HG02970 (cell line): ENCODE results near the gene PLIN3.
"Not testable (repeated sequence)": the region's sequence is repeated elsewhere in the genome, so short reads cannot be mapped to it uniquely, and the experiment has no call there.

Experiments
- ATAC-seq: cut with Tn5 transposase; IDR thresholded peaks from one replicate; pipeline ENCODE4 v1.9.1; 2021; ENCODE audit warnings: mild to moderate bottlenecking, moderate library complexity, moderate number of reproducible peaks; ENCODE audit not compliant: unreplicated experiment, low FRiP score

The PLIN3 gene

DNA sequence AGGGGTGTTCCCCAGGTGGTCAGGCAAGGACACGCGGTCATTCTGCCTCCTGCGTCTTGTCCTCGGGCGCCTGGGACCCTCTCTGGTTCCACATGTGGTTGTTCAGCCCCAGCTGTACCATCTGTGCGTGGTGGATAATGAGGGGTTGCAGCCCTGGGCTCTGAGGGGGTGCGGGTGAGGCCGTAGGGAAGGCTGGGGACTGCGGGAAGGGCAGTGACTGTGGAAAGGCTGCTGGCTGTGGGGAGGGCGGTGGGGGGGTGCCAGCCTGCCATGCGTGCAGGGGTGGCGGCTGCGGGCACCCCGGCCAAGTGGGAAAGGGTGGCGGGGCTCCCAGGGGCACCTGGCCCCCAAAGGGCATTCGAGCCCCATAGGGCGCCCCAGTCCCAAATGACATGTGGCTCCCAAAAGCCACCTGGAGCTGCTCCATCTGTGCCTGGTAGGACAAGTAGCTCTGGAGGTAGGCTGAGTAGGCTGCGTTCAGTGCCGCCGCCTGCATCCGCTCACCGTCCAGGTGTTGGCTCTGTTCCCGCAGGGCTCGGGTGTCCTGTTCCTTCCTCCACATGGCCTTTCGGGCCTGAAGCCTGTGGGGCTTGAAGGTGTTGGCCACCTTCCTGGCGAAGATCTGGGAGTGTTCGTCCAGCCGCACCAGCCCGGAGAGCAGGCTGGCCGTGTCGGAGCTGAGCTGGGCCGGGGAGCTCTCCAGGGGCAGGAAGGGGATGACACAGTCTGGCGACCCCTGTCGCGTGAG is 51.1 kb downstream of the PLIN3 start:
- ATAC-seq, result no peak

DNA sequence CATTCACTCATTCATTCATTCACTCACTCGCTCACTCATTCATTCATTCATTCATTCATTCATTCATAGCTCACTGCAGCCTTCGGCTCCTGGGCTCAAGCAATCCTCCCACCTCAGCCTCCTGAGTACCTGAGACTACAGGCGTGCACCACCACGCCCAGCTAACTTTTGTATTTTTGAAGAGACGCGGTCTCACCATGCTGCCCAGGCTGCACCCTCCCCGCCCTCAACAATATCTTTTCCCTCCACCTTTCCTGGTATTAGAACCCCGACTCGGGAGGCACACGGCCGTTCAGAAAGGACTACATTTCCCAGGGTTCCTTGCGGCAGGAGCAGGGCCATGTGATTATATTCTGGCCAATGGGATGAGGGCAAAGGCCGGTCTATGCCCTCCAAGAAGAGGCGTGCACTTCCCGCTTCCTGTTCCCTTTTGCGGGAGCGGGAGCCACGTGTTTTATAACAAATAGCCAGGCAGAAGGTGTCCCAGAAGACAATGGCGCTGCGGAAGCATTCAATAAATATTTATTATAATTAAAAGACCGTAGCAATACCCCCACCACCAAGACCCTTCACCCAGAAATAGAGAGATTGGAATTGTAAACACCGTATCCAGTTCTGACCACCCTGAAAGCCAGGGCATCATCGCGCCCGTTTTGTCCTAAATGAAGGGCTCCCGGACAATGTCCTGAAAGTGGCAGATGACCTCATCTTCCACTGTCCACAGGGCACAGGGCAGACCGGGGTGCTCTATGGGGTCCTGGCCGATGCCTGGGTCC is 51.9 kb downstream of the PLIN3 start:
- ATAC-seq, result no peak

DNA sequence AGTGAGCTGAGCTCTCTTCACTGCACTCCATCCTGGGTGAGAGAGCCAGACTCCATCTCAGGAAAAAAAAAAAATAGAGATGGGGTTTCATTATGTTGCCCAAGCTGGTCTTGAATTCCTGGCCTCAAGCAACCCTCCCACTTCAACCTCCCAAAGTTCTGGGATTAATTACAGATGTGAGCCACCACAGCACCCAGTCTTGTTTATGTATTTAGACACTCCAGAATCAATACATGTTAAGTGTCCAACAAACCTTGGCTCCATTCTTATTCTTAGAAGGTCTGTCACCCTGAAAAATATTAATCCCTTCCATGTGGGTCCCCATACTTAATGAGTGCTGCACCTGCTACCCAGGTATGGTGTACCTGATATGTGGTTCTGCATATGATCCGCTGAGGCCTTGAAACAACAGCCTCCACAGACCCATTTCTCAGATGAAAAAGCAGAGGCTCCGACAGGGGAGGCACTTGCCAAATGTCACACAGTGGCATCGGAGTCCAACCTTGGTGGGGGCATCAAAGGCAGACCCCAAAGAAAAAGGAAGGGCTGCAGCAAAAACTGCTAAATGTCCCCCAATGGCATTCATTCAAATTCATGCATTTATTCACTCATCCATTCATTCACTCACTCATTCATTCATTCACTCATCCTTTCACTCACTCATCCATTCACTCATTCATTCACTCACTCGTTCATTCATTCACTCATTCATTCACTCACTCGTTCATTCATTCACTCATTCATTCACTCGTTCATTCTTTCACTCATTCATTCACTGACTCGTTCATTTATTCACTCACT is 52.6 kb downstream of the PLIN3 start:
- no peak for ATAC-seq

DNA sequence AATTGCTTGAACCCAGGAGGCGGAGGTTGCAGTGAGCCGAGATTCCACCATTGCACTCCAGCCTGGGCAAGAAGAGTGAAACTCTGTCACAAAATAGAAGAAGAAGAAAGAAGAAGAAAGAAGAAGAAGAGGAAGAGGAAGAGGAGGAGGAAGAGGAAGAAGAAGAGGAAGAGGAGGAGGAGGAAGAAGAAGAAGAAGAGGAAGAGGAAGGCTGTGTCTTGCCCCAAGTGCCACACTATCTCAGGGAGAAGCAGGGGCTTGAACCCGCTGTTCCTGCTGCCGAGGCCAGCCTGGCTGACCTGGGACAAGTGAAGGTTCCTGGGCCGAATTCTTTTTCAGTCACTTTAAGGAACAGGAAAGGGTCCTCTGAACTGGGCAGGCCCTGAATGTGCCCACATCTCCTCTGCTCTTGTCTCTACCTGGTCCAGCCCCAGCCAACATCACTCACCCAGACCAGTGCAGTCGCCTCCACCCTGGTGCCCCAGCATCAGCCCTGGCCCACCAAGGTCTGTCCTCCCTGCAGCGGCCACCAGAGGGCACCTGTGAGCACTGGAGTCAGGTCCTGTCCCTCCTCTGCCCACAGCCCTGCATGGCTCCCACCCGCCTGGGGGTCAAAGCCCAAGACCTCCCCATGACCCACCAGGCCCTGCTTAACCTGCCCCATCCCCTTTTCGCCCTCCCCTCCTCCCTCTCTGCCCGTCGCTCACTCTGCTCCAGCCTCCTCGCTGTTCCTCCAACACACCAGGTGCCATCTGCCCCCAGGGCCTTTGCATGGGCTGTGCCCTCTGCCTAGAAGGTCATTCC is 55.9 kb downstream of the PLIN3 start:
- ATAC-seq, result no peak

DNA sequence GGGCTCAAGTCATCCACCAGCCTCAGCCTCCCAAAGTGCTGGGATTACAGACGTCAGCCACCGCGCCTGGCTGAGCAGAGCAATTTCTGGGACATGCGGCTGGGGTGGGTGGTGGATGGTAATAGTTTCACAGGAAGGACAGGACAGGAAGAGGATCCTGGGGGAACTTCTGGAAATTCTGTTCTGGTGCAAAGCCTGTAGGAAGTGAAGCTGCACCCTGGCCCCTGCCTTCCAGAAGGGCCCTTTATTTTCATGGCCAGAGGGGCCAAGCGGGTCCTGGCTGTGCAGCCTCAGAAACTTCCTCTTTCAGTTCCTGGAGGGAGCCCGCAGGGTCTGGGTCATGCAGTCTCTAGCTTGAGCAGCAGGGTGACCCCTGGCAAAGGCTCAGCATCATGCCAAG is 60.3 kb downstream of the PLIN3 start:
- no peak for ATAC-seq

DNA sequence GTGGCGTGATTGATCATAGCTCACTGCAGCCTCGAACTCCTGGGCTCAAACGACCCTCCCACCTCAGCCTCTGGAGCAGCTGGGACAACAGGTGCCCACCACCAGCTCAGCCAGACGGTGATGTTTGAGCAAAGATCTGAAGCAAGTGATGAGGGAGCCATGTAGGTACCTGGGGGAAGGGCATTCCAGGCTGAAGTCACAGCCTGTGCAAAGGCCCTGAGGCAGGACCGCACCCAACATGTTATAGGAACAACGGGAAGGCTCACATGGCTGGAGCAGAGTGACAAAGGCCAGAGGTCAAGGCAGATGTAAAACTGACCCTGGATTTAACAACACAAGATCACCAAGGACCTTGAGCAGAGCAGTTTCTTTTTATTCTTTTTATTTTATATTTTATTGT is 61.1 kb downstream of the PLIN3 start:
- no peak for ATAC-seq

DNA sequence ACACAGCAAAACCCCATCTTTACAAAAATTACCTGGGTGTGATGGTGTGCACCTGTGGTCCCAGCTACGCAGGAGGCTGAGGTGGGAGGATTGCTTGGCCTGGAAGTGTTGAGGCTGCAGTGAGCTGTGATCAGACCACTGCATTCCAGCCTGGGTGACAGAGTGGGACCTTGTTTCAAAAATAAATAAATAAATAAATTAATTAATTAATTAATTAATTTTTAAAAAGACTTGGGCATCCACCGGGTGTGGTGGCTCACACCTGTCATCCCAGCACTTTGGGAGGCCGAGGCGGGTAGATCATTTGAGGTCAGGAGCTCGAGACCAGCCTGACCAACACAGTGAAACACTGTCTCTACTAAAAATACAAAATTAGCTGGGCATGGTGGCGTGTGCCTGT is 62.3 kb downstream of the PLIN3 start:
- ATAC-seq, result not testable (repeated sequence)

DNA sequence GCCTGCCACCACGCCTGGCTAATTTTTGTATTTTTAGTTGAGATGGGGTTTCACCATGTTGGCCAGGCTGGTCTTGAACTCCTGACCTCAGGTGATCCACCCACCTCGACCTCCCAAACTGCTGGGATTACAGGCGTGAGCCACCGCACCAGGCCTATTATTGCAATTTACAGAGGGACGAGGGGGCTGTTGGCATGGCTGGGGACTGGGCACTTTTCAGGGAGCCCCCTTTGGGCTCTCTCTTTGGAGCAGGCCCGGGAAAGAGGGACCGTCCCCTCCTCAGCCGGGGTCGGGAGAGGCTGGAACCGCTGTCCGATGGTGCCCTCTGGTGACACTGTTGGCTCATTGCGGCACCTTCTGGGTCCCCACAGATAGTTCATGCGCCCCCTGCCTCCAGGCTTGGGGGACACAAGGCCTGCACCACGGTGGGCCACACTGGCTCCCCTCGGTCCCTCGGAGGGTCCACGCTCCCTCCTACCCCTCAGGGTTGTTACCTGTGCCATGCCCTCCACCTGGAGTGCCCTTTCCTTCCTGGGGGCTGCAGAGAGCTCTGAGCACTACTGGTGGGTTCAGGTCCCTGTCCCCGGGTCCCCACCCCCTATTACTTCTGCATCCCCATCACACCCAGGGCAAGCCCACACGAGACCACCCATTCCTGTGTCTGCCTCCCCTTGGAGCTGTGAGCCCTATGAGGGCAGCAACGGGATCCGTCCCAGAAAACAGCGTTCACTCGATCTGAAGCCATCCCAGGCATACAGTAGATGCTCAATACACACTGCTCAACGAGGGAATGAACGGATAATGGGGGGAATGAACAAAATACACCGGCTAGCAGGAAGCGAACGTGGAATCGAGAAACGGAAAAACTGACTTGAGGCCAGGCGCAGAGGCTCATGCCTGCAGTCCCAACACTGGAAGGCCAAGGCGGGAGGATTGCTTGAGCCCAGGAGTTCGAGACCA is 63.5 kb downstream of the PLIN3 start:
- no peak for ATAC-seq

DNA sequence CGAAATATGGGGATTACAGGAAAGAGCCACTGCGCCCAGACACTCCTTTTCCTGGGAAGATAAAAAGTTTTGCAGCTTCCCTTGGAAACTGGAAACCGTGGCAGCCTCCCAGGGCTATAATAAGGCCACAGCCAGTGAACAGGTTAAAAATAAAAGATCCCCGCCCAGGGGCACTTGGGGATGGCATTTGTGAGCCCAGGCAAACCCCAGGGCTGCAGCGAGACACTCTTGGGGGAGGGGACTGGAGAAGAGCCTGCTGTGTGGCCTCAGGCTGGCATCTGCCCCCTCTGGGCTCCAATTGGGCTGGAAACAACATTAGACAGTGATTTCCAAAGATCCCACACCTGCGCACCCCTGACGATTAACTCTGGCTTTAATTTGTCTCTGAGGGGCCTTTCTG is 64.8 kb downstream of the PLIN3 start:
- no peak for ATAC-seq

DNA sequence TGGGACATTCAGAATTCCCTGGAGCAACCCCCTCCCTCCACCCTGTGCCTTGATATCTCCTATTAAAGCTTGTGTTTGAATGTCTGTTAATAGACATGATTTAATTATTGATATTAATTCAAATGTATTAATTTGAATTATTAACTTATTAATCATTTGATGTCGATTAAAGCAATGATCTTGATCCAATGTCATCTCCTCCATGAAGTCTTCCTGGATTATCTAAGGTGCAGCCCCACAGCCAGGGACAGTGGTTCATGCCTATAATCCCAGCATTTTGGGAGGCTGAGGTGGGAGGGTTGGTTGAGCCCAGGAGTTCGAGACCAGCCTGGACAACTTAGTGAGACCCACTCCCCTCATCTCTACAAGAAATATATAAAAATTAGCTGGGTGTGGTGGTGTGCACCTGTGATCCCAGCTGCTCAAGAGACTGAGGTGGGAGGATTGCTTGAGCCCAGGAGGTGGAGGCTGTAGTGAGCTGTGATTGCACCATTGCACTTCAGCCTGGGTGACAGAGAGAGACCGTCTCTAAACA is 66.3 kb downstream of the PLIN3 start:
- ATAC-seq, result no peak

DNA sequence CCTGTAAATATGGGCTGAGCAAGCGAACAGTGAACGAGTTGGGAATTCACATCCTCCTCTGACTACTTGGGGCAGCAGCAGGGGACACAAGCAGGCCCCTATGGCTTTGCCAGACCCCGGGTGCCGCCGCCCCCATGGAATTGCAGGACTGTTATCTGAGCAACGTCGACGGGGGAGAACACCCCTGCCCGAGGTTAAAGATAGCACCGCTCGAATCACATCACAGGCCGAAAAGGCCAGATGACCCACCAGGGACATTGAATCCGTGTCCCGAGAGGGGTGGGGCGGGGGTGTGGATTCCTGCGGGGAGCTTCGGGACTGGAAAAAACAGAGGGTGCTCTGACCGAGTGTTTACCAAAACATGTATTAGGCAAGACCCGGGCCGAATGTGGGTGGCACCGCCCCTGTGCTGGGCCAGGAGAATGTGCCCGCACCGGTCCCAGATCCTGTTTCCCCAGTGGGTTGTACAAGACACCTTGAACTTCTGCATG is 66.8 kb downstream of the PLIN3 start:
- ATAC-seq, result no peak

DNA sequence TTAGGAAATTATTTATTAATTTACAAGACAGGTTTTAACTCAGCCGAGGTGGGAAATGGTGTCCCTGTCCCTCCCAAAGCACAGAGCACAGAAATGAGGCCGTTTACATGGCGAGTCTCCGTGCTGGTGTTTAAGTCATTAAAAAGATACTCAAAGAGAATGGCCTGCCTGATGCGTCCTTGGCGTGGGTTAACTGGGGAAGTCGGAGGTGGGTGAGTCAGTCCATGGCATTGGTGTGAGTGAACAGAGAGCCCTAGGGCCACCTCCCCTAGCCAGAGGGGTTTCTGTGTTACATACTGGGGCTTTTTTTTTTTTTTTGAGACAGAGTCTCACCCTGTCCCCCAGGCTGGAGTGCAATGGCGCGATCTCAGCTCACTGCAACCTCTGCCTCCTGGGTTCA is 72.1 kb downstream of the PLIN3 start:
- ATAC-seq, result no peak

DNA sequence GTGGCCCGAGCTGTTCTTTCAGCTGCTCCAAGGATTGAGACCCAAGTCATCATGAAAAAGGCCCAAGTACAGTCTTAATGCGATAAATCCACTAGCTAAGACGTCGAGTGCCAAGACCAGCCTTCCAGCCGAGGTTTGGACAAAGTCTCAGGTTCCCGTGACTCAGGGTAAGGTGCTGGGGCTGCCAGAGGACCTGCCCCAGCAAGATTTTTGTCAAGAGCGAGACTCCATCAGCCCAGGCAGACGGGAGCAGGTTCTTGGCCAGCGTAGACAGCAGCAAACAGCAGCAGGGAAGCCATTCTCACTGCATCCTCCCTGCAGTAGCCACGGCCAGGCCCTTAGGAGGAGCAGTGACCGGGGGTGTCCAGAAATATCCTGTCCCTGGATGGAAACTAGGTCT is 72.5 kb downstream of the PLIN3 start:
- no peak for ATAC-seq

DNA sequence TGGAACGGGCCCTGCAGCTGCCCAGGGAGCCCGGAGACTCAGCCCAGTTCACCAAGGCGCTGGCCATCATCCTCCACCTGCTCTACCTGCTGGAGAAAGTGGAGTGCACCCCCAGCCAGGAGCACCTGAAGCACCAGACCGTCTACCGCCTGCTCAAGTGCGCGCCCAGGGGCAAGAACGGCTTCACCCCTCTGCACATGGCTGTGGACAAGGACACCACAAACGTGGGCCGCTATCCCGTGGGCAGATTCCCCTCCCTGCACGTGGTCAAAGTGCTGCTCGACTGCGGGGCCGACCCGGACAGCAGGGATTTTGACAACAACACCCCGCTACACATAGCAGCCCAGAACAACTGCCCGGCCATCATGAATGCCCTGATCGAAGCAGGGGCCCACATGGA is 74.2 kb downstream of the PLIN3 start:
- not testable (repeated sequence) for ATAC-seq

DNA sequence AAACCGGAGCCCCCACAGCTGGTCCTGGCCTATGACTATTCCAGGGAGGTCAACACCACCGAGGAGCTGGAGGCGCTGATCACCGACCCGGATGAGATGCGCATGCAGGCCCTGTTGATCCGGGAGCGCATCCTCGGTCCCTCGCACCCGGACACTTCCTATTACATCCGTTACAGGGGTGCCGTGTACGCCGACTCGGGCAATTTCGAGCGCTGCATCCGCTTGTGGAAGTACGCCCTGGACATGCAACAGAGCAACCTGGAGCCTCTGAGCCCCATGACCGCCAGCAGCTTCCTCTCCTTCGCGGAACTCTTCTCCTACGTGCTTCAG is 74.6 kb downstream of the PLIN3 start:
- not testable (repeated sequence) for ATAC-seq

DNA sequence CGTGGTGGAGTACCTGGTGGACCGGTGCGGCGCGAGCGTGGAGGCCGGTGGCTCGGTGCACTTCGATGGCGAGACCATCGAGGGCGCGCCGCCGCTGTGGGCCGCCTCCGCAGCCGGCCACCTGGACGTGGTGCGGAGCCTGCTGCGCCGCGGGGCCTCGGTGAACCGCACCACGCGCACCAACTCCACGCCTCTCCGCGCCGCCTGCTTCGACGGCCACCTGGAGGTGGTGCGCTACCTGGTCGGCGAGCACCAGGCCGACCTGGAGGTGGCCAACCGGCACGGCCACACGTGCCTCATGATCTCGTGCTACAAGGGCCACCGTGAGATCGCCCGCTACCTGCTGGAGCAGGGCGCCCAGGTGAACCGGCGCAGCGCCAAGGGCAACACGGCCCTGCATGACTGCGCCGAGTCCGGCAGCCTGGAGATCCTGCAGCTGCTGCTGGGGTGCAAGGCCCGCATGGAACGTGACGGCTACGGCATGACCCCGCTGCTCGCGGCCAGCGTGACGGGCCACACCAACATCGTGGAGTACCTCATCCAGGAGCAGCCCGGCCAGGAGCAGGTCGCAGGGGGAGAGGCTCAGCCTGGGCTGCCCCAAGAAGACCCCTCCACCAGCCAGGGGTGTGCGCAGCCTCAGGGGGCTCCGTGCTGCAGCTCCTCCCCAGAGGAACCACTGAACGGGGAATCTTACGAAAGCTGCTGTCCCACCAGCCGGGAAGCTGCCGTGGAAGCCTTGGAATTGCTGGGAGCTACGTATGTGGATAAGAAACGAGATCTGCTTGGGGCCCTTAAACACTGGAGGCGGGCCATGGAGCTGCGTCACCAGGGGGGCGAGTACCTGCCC is 75.2 kb downstream of the PLIN3 start:
- not testable (repeated sequence) for ATAC-seq

DNA sequence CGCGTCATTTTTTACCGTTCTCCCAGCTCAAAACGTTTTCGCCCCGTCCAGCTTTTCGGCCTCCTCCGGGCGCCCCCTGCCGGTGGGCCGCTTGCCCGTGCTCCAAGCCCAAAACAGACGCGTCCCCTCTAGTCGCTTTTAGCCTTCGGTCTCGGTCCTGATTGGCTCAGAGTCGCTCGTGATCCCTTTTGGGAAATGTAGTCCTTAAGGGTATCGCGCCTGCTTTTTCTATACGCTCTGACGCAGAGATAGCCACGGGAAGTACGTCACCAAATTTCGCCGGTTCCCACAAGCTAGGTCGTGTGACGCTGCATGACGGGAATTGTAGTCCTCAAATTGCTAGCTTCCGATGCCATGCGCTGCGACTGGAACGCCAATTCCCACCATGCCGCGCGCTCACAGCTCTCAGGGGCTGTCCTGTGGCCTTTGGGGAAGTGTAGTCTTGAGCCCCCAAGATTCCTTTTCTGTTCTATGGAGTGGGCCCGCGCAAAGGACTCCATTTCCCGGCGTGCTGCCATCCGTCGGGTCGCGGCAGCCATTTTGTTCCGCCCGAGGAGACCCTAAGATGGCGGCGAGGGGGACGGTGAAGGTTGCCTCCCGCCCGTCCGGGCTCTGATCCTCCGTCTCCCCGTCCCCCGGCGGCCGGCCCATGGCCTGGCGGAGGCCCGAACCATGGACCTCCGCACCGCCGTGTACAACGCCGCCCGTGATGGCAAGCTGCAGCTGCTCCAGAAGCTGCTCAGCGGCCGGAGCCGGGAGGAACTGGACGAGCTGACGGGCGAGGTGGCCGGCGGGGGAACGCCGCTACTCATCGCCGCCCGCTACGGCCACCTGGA is 76.1 kb downstream of the PLIN3 start, which contains the start of gene FEM1A:
Gene FEM1A (plus strand): TSS at position 552 of the 836 bp plus-strand sequence. CDS start 121 bp downstream, at position 673.
- ATAC-seq, result peak; percentile 95
